RKO (cell line): ENCODE measurements around the gene CSH1.
"Not testable (repeated sequence)": the region's sequence is repeated elsewhere in the genome, so short reads cannot be mapped to it uniquely, and the experiment has no call there.

Source experiments
- DNase-seq: peaks from one replicate; pipeline ENCODE4 v3.0.0-alpha.2; 2016; ENCODE audit warnings: low spot score

CSH1 gene

DNA sequence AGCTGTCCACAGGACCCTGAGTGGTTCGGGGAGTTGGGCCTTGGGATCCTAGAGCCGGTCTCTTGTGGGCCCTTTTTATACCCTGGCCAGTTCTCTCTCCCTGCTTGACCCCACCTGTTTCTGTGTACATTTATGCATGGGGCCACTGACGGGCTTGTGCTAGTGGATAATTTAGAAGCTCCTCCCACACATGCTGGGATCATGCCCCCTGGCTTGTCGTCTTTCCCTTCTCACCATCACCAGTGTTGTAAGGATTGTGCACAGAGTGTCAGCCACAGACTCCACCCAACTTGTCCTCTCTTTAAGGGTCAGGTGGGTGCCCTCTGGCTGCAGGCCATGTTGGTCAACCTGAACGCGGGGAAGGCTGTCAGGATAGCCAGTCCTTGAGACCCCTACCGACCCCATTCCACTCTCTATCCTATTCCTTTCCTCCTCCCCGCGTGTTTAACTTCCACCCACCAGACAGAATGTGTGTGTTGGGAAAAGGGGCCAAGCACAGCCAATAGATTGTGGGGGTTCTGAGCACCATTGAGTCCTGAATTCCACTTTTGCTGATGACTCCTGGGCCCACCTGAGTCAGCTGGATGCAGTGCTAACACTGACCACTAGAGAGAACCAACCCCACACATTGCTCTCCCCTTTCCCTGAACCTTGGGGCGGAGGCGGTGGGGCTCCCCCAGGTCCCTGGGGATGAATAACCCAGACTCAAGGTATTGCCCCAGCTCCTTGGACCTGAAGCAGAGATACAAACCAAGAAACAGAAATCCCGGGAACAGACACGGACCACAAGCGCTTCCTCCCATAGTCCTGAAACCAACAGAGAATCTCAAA is at the start of gene CSH1:
Gene CSH1, minus strand, starts transcription at position 51 of the 831 bp plus-strand sequence. CDS start 63 bp downstream, outside the sequence.
- DNase-seq = not testable (repeated sequence)

DNA sequence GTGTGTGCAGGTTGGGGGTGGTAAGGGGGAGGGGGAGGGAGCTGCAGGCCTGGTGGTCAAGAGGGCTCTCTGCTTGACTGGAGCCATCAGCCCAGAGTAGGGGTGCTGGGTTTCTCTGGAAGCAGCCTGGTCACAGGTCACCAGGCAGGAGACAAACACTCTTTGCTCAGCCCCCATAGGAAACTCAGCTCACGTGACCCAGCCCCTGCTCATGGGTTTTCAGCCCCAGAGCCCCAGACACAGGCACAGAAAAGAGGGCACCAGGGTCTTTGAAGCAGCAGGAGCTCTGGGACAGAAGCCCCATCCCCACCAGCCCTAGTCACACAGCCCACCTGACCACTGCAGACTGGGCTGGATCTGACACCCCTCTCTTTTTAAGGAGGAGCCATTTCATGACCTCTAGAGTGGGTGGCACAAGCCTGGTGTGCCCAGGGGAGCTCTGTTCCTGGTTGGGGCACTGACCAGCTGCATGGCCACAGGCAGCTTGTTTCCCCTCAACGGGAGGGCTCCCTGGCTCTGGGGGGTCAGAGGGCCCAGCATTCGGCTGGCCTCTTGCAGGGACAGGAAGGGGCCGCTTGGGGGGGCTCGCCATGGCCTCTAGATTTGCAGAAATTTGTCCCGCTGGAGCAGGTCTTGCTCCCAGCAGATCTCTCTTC is 49.5 kb upstream of the CSH1 start:
- DNase-seq = no peak

DNA sequence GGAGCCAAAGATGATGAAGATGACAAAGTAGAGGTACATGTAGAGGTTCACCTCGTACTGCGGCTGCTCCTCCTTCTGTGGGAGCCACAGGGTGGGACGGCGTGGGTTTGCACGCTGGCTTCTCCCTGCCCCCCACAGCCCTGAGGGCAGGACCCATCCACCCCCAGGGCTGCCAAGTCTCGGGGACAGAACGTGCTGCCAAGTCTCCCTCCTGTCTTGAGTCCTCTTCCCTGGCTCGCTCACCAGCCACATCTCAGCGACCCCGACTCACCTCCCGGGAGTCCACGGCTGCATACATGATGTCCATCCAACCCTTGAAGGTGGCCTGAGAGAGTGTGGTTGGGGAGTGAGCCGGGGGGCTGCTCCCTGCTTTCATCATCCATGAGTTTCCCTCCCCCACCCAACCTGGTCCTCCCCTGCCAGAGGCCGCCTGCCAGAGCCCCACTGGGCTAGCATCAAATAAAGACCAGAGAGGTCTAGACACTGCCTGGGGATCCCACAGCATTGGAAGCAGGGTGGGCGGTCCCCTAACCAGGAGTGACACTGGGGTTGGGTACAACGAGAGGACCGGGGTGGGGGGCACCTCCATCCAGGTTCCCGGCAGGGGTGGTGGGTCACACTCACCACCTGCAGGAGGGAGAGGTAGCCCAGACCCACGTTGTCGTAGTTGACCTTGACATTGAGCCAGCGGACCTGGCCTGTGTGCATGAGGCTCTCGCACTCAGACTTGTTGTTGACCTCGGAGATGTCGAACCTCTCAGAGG is 48.5 kb upstream of the CSH1 start:
- no peak for DNase-seq

DNA sequence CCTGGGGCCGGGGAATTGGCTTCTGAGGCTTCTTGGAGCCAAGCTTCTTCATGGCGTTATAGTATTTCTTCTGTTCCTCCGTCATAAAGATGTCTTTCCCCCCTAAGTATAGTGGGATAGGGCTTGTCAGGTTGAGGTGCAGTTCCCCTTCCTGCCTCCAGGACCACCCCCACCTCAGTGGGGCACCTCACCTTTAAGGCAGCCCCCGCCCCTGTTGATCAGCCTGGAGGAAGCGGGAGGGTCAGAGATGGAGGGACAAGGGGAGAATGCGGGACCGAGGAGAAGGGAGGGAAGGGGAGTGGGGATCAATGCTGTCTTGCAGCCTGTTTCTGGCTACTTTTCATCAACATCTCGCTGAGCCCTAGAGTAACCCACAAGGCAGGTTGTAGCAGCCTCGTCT is 47.4 kb upstream of the CSH1 start:
- DNase-seq = no peak

DNA sequence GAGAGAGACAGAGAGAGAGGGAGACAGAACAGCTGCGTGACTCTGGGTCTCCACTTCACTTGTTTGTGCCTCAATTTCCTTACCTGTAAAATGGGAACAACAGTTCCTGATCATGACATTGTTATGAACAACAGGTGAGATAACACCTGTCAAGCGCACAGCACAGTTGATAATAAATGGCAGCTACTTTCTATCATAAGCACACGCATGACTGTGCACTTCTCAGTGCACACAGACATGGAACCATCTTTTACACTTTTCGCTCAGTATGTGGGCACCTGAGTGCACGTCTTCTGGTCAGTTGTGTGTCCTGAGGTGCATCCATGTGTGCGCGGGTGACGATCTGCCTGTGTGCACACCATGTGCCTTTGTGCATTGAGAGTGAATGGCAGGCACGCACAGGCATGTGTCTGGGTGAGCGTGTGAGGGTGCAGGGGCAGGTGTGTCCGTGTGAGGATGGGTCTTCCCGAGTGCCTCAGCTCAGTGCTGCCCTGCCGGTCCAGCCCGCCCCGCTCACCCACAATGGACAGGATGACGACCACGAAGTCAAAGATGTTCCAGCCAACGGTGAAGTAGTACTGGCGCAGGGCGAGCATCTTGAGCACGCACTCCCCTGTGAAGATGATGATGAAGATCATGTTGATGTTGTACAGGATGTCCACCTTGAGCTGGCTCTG is 46.1 kb upstream of the CSH1 start:
- DNase-seq = no peak

DNA sequence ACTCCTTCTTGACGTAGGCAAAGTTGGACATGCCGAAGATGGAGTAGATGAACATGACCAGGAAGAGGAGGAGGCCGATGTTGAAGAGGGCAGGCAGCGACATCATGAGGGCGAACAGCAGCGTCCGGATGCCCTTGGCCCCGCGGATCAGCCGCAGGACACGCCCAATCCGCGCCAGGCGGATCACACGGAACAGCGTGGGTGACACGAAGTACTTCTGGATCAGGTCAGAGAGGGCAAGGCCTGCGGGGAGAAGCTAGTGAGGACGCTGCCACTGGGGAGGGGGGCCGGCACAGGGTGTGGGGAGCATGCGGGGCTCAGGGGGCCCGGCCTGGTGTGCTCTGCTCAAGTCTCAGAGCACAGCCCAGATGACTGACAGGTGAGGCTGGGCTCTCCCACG is 45.4 kb upstream of the CSH1 start:
- DNase-seq = no peak

DNA sequence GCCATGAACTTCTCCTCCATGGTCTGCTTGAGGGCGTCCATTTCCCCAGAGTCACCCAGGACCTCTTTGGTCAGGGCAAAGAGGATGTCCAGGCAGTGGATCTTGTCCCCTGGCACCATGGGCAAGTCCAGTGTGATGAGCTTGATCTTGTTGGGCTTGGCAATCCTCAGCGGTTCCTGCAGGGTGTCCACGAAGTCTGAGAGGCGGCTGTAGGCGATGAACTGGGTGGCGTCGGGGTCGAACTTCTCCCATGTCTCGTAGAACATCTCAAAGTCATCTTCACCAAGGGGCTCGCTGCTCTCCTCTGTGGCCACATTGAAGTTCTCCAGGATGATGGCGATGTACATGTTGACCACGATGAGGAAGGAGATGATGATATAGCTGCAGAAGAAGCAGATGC is 44.8 kb upstream of the CSH1 start:
- no peak for DNase-seq

DNA sequence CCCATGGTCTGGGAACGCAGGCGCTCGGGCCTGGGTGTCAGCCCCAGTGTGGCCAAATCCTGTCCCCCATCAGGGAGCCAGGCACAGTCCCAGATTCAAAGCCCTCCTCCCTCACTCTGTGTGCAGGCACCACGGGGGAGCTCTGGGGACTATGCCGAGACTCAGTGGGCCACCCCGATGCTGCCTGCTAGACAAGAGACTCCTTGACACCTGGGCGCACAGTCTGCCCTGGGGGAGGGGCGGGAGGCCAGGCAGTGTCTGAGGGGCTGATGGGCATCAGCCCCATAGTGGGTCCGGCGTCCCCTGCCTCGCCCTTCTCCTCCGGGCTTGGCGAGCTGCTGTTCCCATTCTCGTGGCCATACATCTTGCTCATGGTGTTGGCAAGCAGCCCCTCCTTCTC is 44.2 kb upstream of the CSH1 start:
- DNase-seq = no peak

DNA sequence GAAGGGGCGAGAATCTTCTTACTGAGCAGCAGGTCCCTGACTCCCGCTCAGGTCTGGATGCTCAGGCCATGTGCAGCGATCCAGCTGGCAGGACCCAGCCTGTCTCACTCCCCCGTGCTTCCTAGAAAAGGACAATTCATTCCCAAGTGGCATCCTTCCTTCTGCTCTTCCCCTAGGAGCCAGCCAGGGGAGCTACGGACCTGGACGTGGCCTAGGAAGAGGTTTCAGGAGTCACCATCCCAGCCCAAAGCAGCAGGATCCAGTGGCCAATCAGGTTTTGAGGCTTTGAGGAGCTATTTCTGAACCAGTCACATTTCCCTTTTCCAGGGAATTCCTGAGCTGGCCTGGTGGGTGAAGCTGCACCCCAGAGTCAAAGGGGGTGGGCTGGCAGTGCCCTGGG is 43.5 kb upstream of the CSH1 start:
- DNase-seq = no peak

DNA sequence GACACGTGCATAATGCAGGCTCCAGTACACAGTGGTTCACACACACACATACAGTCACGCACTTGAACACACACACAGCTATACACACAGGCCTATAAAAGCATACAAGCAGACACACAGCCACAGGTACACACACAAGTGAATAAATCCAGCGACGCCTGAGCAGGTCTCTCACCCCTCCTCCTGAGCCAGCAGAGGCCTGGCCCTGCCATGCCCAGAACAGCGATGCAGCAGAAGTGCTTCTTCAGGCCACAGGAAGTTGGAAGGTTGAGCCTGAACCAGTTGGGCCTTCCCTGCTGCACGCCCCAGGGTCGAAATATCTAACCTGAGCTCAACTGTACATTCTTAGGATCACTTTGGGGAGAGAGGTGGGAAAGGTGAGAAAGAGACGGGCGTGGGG is 43.0 kb upstream of the CSH1 start:
- no peak for DNase-seq

DNA sequence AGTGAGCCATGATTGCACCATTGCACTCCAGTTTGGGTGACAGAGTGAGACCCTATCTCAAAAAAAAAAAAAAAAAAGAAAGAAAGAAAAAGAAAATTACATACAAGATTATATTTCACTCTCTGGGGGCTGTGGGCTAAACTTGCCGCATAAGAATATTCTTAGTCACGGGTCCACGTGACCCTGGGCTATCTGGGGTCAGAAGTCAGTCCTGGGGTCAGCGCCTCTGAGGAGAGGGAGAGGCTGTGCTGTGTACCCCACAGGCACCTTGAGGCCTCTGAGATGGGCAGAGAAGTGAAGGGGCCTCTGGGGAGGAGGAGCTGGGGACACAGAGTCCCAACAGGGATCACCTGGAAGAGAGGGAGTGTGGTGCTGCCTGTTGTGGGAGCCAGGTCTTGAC is 41.5 kb upstream of the CSH1 start:
- no peak for DNase-seq

DNA sequence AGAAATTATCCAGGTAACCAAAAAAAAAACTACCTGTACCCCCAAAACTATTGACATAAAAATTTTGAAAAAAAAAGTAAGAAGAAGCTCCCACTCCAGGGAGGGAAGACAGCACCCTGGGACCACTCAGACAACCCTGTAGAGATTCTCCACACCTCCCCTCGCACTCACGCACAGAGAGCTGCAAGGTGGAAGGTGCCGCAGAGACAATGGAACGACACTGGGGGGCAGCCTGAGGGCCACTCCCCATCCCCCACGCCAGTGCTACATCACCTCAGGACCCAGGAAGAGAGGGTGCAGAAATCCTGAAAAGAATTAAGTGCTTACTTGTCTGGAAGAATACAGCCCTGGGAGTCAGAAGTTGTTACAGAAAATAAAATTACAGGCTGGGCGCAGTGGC is 40.9 kb upstream of the CSH1 start:
- DNase-seq = no peak

DNA sequence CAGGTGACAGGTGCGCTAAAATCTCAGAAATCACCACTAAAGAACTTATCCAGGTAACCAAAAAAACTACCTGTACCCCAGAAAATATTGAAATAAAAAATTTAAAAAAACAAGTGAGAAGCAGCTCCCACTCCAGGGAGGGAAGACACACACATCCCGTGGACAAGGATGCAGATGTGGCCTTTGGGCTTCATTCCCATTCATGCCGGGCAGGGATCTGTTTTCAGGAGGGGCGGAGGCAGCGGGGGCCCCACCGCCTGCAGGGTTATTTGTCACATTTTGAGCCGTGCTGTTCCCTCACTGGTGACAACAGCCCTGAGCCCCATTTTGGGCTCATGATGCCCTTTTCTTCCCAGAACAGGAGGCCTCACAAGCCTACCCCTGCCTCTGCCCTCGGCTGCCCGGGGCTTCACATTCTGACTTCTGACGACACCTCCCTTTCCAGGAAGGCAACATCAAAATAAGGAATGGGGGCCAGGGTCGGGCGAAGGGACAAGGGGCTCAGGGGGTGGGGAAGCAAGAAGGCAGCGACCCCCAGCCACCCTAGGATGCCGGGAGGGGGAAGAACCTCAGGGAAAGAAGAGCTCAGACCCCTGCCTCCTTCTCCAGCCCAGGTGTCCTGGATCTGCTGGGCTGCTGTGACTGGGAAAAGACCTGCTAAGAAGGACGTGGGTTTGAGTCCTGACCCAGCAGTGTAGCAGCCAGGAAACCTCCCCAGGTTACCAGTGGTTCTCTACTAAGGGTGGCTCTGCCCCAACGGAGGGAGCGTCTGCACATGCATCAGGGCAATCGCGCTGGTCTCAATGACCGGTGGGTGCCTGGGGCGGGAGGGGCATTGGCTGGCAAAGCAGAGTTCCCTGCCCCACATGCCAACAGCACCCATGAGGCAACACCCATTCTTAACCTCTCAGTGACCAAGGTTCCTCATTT is 38.1 kb upstream of the CSH1 start:
- no peak for DNase-seq

DNA sequence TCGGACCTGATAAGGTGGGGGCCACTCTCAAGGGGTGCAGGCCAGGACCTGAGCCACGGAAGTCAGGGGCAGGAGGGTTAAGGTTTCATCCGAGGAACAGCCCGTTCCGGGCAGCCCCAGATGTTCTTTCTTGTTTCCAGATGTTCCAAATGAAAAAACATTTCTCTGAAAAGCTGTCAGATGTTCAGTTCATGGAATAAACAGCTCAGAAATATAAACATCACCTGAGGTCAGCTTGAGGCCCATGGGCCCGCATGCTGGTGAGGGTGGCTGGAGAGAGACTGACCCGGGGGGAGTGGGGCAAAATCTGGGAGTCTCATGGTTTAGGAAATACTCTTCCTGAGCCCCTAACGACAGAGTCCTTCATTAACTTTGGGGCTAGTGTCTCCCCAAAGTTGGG is 37.2 kb upstream of the CSH1 start:
- no peak for DNase-seq

DNA sequence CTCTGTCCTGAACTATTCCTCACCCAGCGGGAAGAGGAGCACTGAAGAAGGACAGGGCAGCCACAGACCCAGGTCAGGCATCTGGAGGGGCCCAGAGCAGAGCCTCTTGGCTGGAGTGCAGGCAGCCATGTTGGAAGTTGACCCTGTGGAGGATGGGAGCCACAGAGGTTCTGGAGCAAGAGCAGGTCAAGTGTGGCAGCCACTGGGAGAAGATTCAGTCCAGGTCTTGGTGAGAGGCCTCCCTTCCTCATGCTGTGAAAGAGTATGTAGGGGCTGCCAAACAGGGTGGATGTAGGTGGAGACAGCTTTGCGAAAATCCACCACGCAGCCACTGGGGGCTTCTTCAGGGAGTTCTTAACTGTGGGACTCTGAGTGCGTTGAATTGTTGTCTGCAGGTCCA is 36.3 kb upstream of the CSH1 start:
- no peak for DNase-seq

DNA sequence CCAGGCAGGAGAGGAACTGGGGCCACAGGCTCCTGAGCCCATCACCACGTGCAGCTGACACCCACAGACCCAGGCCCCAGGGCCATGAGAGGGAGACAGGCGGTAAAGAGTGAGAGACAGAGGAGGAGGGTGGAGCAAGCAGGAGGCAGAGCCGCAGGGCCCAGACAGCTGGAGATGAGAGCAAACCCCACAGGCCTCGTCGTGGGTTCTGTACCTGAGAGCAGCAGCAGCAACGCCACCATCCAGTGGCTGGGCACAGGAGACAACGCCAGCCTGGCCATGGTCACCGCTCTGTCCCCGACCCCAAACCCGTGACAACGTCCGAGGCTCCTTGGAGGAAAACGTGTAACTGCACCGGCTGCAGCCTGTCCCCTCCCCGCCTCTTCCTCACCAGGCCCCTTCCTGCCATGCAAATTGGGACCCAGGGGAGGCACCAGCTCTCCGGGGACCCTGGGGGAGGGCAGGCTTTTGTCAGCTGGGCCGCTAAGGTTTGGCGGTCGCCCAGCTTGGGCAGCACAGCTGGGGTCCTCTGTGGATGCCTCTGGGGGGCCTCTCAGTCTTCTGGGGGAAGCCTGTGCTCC is 35.7 kb upstream of the CSH1 start, which contains the start of gene CD79B:
Gene CD79B, minus strand, starts transcription at position 351 of the 581 bp plus-strand sequence. Its CDS starts 70 bp downstream, at position 281.
- DNase-seq = no peak

DNA sequence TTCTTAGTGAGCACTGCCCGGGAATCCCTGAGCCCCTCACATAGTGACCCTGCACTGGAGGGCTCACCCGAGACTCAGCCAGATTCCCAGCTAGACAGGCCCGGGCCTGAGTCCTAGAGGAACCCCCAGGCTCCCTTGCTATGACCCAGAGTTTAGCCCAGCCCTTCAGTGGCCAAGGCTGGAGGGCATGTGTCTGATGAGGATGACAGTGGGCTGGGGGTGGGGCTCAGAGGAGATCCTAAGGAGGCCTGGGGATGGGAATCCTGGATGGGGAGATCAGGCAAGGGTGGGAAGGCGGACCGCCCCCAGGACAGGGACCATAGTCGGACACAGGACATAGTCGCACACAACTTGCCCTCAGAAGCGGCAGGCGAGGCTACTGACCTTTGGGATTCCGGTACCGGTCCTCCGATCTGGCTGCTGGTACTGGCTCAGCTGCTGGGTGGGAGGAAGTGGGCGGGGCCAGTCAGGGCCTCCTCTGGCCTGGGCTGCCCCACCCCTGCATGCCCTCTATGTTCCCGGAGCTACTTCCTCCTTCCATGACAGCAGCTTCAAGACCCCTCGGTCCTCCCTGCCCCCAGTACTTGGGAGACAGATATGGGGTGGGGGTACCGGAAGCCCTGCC is 34.7 kb upstream of the CSH1 start:
- no peak for DNase-seq

DNA sequence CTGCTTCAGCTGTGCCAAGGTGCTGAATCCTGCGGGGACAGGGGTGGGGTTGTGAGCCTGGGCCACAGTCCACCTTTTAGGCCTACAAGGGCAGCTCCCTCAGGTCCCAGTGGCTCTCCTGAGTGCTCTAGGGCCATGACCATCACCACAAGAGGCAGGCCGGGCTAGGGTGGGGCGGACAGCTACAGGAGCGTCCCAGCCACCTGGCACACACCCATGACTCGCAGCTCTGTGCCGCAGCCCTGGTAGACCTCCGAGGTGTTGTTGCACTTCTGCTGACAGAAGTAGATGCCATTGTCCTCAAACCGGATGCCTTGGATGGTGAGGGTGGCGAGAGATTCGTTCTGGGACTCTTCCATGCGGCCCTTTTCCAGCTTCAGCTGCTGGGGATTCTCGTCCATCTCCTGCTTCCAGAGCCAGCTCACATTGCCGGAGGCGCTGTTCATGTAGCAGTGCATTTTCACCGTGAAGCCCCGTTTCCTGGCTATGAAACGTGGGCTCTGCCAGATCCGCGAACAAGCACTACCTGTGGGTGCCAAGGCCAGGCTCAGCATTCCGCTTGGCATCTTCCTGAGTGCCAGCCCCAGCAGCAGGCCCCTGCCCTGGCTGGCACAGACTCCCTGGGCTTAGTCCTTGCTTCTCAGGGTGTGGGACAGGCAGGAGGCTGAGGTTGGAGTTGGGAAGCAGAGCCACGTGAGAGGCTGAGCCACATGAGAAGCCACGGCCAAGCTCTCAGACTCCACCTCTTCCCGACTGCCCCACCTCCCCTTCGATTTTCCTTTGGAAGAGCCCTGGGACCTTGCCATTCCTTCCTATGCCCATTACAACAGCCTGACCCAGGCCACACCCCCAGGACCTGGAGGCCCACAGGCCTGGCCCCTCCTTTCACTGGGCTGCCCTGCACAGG is 33.7 kb upstream of the CSH1 start:
- no peak for DNase-seq
